A549 (cell line): Measurements from ENCODE around the gene FAAH.

Source experiments
- MAZ ChIP-seq: fragments of 150-350 bp; IDR thresholded peaks from 2 replicates; pipeline ENCODE4 v1.6.1; 2014; ENCODE audit warnings: antibody characterized with exemption, low read depth, low read length, borderline replicate concordance
- MYC ChIP-seq: IDR thresholded peaks from 2 replicates; pipeline ENCODE4 v1.6.1; 2012; ENCODE audit warnings: mild to moderate bottlenecking, inconsistent platforms, low read length, improper control_type of control experiment, borderline replicate concordance
- POLR2AphosphoS2 ChIP-seq: conservative IDR thresholded peaks from 2 replicates; pipeline ENCODE4 v1.6.1; 2012; ENCODE audit warnings: low read length, improper control_type of control experiment, inconsistent platforms
- RAD21 ChIP-seq, 2 experiments: fragments of >200 bp in 1 of 2; sonication (Bioruptor Twin) in 1 of 2; formaldehyde crosslinking in 1 of 2; IDR thresholded peaks in 1 of 2; conservative IDR thresholded peaks in 1 of 2; 2 replicates in 1 of 2; 3 replicates in 1 of 2; pipeline ENCODE4 v1.6.1; 2012 to 2018; ENCODE audit warnings: inconsistent platforms in 1 of 2
- RNF2 ChIP-seq: fragments of 200-600 bp; sonication (generic); IDR thresholded peaks from 2 replicates; pipeline ENCODE4 v1.6.1; 2016; ENCODE audit warnings: low read depth, mild to moderate bottlenecking, antibody characterized with exemption, moderate library complexity, borderline replicate concordance
- SREBF2 ChIP-seq: fragments of 450-650 bp; IDR thresholded peaks from 2 replicates; pipeline ENCODE4 v1.6.1; 2014; ENCODE audit warnings: mild to moderate bottlenecking, moderate library complexity
- TF ChIP-seq, protein P1 (sequence below): fragments of >200 bp; sonication (Bioruptor Twin); formaldehyde crosslinking; IDR thresholded peaks from 3 replicates; pipeline ENCODE4 v1.5.1; 2016
- TF ChIP-seq, protein P2 (sequence below): fragments of 150-350 bp; IDR thresholded peaks from 2 replicates; pipeline ENCODE4 v1.6.1; 2014; ENCODE audit warnings: low read depth, mild to moderate bottlenecking, low read length

DNA sequence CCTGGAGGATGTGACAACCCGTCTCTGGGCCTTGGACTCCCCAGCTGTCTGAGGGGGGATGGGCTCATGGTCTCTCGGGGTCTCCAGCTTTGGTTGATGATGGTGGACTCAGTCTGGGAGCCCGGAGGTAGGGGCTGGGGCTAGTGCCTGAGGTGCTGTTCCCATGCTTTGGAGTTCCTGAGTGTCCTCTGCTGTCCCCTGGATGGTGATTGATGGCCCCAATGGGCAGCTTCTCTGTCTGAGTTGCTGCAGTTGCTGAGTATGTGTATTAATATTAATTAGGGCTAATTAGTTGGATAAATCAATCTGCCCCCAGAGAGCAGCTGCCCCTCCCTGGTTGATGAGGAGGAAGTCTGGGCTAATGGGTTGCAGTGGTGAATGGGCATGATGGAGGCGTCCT, 30.6 kb downstream of the FAAH start:
- TF ChIP-seq, protein P1, sequence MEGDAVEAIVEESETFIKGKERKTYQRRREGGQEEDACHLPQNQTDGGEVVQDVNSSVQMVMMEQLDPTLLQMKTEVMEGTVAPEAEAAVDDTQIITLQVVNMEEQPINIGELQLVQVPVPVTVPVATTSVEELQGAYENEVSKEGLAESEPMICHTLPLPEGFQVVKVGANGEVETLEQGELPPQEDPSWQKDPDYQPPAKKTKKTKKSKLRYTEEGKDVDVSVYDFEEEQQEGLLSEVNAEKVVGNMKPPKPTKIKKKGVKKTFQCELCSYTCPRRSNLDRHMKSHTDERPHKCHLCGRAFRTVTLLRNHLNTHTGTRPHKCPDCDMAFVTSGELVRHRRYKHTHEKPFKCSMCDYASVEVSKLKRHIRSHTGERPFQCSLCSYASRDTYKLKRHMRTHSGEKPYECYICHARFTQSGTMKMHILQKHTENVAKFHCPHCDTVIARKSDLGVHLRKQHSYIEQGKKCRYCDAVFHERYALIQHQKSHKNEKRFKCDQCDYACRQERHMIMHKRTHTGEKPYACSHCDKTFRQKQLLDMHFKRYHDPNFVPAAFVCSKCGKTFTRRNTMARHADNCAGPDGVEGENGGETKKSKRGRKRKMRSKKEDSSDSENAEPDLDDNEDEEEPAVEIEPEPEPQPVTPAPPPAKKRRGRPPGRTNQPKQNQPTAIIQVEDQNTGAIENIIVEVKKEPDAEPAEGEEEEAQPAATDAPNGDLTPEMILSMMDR: no peak
- TF ChIP-seq MAZ: no peak
- no peak for TF ChIP-seq RAD21 (conservative IDR thresholded peaks at IDR 0.05 in 1 of 2, IDR thresholded peaks at IDR 0.05 in 1 of 2)
- TF ChIP-seq, protein P2, sequence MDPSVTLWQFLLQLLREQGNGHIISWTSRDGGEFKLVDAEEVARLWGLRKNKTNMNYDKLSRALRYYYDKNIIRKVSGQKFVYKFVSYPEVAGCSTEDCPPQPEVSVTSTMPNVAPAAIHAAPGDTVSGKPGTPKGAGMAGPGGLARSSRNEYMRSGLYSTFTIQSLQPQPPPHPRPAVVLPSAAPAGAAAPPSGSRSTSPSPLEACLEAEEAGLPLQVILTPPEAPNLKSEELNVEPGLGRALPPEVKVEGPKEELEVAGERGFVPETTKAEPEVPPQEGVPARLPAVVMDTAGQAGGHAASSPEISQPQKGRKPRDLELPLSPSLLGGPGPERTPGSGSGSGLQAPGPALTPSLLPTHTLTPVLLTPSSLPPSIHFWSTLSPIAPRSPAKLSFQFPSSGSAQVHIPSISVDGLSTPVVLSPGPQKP: no peak
- no peak for TF ChIP-seq RNF2
- TF ChIP-seq MYC: no peak
- no peak for TF ChIP-seq POLR2AphosphoS2
- TF ChIP-seq SREBF2: no peak
